HG02870 (cell line): ENCODE results near the gene HRH2.
"Not testable (repeated sequence)": the region's sequence is repeated elsewhere in the genome, so short reads cannot be mapped to it uniquely, and the experiment has no call there.

ENCODE experiments used
- ATAC-seq: cut with Tn5 transposase; IDR thresholded peaks from one replicate; pipeline ENCODE4 v1.9.1; 2021; ENCODE audit warnings: mild to moderate bottlenecking, moderate library complexity; ENCODE audit not compliant: unreplicated experiment

The HRH2 gene, protein sequence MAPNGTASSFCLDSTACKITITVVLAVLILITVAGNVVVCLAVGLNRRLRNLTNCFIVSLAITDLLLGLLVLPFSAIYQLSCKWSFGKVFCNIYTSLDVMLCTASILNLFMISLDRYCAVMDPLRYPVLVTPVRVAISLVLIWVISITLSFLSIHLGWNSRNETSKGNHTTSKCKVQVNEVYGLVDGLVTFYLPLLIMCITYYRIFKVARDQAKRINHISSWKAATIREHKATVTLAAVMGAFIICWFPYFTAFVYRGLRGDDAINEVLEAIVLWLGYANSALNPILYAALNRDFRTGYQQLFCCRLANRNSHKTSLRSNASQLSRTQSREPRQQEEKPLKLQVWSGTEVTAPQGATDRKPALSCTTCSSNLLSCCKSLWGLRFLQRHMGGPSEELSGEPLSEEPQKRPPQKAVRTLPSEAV

GRCh38 chr5:175657593-175658271, at the start of gene HRH2:
Gene HRH2, plus strand, starts transcription at chr5:175658071. Its CDS starts 25,163 bp downstream, at chr5:175683234.
- ATAC-seq: no peak

DNA sequence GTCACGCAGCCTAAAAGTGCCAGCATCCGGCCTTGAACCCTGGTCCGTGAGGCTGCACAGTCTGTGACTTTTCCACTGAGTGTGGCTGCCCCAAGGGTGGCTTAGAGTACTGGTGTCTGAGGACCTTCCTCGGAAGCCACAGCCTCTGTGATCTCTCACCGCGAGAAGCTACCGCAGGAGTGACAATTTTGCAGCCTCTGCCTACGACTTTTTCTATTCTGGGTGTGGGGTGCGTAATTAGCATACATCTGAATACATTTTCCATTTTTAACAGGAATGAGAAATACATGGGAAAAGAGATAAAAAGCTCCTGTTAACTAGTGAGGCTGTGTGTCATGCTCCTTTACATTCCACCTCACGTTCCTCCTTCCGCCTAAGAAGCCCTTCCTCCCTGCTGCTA, 48.3 kb upstream of the HRH2 start:
- no peak for ATAC-seq

GRCh38 chr5:175610381-175610780, 47.5 kb upstream of the HRH2 start:
- ATAC-seq: no peak

- no peak for ATAC-seq
Observed at GRCh38 chr5:175610898-175611297, 47.0 kb upstream of the HRH2 start.

- no peak for ATAC-seq
Observed at GRCh38 chr5:175614223-175614815, 43.6 kb upstream of the HRH2 start.

DNA sequence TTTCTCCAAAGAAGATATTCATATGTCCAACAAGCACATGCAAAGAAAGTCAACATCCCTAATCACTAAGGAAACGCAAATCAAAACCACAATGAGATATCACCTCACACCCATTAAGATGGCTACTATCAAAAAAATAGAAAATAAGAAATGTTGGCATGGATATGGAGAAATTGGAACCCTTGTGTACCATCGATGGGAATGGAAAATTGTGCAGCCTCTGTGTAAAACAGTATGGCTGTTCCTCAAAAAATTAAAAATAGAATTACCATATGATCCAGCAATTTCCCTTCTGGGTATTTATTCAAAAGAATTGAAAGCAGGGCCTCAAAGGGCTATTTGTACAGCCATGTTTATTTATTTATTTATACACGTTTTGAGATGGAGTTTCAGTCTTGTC, 43.0 kb upstream of the HRH2 start:
- no peak for ATAC-seq

DNA sequence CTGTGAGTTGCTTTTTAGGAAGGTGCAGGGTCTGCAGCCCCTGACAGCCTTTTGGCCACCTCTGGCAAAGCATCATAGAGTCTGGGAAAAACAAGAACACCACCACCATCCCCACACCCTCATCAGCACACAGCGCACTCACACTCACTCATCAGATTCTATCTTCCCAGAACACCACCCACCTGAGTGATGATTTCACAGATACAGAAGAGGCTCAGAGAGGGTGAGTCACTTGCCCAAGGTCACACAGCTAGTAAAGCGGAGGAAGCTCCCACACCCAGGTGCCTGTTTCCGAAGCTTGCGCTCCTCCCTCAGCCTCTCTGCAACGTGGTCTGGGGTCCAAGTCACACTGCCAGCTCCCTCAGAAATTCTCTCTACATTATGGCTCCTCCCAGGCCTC, 41.8 kb upstream of the HRH2 start:
- ATAC-seq: no peak

DNA sequence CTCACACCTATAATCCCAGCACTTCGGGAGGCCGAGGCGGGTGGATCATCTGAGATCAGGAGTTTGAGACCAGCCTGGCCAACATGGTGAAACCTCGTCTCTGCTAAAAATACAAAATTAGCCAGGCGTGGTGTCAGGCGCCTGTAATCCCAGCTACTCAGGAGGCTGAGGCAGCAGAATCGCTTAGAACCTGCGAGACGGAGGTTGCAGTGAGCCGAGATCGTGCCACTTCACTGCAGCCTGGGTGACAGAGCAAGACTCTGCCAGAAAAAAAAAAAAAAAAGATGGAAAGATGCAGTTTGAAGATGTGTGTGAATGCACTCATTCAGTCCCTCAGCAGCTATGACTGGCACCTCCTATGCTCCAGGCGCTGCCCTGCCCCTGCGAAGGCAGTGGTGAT, 41.3 kb upstream of the HRH2 start:
- ATAC-seq: not testable (repeated sequence)

DNA sequence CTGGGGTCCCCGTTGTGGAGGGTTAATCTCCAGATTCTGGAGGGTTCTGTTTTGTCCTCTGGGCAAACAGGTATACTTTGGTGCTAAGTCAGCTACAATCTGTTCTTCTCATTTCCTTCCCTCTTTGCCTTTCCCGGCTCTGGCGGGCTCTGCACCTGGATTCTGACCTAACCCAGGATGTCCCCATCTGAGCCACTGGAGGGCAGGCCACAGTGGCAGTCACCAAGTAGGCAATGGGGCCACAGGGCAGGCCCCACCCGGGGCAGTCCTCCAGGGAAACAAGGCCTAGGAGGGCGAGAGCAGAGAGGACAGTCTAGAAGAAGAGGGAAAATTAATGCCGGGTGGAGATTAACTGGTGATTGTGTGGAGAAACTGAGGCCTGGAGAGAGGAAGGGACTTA, 40.4 kb upstream of the HRH2 start:
- ATAC-seq: no peak

- ATAC-seq: no peak
Observed at GRCh38 chr5:175620527-175620926, 37.3 kb upstream of the HRH2 start.

DNA sequence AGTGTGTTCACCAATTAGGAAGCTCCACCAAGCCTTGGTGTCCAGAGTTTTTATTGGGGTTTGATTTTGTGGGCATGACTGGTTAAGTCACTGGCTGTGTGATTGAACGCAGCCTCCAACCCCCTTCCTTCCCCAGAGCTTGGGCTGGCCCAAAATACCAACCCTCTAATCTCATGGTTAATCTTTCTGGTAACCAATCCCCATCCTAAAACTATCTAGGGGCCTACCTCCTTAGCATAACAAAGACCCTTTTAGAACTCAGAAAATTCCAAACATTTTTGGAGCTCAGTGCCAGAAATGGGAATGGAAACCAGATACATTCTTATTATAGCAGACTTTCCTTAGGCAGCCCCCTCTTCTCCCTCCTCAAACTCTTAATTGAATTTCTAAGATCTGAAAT, 35.9 kb upstream of the HRH2 start:
- no peak for ATAC-seq

DNA sequence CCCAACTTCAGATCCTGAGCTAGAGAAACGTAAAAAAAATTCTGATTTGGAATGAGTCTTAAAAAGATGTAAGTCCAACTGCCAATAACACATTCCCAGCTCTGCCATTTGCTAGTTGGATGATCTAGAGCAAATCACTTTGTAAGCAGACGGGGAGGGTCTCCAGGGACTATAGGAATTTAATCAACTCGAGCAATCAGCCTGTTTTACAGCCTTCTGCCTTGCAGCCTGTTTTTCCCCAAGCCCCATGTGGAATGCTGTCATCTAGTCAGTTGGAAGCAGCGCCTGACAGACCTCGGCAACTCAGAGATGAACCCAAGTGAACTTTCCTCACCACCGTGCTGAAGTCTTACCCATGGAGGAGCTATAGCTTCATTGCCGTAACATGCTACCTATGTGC, 34.8 kb upstream of the HRH2 start:
- no peak for ATAC-seq

DNA sequence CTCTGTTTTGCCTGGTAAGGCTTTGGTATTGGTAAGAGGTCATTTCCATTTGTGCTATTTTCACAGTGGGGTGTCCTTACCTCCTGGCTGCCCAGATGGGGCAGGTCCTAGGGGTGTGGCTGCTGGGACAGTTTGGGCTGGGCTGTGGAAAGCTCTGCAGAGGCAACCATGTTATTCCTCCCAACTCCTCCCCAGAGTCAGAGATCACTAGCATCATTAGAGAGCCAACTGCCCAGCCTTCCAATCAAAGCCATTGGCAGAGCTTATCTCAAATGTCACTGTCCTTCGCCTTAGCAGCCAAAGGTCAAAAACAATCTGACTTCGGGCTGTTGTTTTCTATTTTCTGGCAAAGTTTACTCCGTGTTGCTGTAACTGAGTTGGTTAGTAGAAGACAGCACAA, 33.6 kb upstream of the HRH2 start:
- ATAC-seq: no peak

DNA sequence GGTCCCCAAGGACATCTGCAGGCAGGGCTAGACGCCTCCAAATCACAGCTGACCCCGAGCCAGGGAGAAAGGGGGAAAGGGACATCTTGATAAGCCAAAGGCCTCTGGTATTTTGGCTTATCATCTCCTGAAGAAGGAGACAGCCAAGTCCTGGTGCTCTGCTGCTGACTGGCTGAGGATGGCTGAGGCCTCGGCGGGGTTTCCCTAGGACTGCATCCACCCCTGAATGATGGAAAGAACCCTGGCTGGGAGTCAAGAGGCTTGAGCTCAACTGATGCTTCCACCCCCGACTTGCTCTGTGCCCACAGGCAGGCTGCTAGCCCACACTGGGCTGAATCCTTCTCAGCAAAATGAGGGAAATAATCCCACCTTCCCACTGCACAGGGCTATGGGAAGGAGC, 30.9 kb upstream of the HRH2 start:
- no peak for ATAC-seq

DNA sequence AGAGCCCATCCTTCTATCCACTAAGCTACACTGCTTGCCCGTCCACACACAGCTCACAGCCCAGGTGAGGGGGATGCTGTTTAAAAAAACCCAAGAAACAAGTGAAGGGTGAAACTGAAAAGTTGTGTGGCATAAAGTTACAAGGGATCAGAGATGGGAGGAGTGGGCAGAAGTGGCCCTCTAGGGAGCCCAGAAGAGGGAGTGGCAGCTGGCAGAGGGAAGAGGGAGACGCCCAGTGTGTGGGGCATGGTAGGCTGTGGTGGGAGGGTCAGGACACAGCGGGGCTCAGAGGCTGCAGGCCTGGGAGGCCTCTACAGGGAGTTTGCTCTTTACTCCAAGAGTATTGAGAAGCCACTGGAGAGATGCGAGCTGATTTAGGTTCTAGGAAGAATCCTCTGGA, 30.1 kb upstream of the HRH2 start:
- ATAC-seq: no peak

DNA sequence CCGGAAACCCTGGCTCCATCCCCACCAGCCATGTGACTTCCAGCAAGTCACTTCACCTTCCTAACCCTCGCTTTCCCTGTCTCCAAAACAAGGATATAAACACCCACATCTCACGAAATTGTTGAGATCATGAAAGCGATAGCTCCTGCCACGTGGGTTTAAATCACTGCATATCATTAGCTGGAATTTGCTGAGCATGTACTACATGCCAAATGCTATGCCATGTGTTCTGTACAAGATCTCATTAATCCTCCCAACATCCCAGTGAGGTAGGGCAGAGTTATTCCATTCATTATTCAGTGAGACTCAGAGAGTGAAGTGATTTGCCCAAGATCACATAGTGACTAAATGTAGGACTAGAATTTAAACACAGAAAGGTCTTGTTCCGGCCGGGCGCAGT, 29.2 kb upstream of the HRH2 start:
- no peak for ATAC-seq

GRCh38 chr5:175629261-175629660, 28.6 kb upstream of the HRH2 start:
- no peak for ATAC-seq

DNA sequence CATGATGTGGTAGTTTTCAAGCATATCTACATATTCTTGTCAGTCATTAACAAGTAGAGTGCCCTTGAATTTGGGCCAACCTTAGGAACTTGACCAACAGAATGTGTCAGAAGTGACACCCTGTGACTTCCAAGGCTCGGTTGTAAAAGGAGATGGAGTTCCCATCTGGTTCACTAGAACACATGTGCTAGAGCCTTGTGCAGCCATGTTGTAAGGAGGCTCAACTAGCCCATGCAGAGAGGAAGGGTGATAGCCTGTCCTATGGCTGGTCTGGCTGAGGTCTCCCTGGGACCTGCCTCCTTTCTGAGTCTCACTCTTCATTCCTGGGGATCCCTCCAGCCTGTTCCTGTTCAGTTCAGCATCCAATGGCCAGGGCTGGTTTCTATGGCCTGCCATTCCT, 28.1 kb upstream of the HRH2 start:
- no peak for ATAC-seq

DNA sequence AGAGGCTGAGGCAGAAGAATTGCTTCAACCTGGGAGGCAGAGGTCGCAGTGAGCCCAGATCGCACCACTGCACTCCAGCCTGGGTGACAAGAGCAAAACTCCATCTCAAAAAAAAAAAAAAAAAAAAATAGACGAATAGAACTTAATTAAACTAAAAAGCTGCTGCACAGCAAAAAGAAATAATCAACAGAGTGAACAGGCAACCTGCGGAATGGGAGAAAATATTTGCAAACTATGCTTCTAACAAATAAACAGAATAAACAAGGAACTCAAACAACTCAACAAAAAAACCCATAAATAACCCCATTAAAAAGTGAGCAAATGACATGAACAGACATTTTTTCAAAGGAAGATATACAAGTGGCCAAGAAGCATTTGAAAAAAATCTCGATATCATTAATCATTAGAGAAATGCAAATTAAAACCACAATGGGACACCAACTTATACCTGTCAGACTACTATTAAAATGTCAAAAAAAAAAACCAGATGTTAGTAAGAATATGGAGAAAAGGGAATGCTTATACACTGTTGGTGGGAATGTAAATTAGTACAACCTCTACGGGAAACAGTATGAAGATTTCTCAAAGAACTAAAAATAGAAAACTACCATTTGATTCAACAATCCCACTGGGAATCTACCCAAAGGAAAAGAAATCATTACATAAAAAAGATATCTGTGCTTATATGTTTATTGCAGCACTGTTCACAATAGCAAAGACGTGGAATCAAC, 21.9 kb upstream of the HRH2 start:
- no peak for ATAC-seq

GRCh38 chr5:175638305-175638704, 19.6 kb upstream of the HRH2 start:
- no peak for ATAC-seq

GRCh38 chr5:175640106-175640775, 17.6 kb upstream of the HRH2 start:
- no peak for ATAC-seq
